HEK293T (cell line): ENCODE results near the gene CTNNA3.

Experiments used
- CTCF ChIA-PET: fragments of 350-600 bp; formaldehyde crosslinking; extraction: SDS; loops from one replicate; lab custom pipeline; 2021; ENCODE audit warnings: antibody characterized with exemption, inconsistent platforms; lab: Yijun Ruan, JAX
- POLR2A ChIA-PET: fragments of 350-600 bp; formaldehyde crosslinking; extraction: SDS; loops from one replicate; lab custom pipeline; 2020; ENCODE audit warnings: antibody characterized with exemption, inconsistent platforms; lab: Yijun Ruan, JAX
- DNase-seq: peaks from one replicate; pipeline ENCODE4 v3.0.0; 2012; ENCODE audit warnings: mixed read lengths; ENCODE audit errors: extremely low spot score
- ARNT ChIP-seq: fragments of 450-650 bp; IDR thresholded peaks from 2 replicates; pipeline ENCODE4 v1.6.1; 2017; ENCODE audit warnings: mild to moderate bottlenecking
- BHLHE40 ChIP-seq: fragments of 450-650 bp; IDR thresholded peaks from 2 replicates; pipeline ENCODE4 v1.6.1; 2016; ENCODE audit warnings: mild to moderate bottlenecking, moderate library complexity, borderline replicate concordance
- CTBP1 ChIP-seq: fragments of 450-650 bp; IDR thresholded peaks from 2 replicates; pipeline ENCODE4 v1.6.1; 2016; ENCODE audit warnings: borderline replicate concordance
- ELF4 ChIP-seq: fragments of 450-650 bp; IDR thresholded peaks from 2 replicates; pipeline ENCODE4 v1.6.1; 2017; ENCODE audit warnings: antibody characterized with exemption
- FOXA1 ChIP-seq: fragments of 450-650 bp; IDR thresholded peaks from 2 replicates; pipeline ENCODE4 v1.6.1; 2016; ENCODE audit warnings: mild to moderate bottlenecking
- FOXK2 ChIP-seq: fragments of 450-650 bp; IDR thresholded peaks from 2 replicates; pipeline ENCODE4 v1.6.1; 2016; ENCODE audit warnings: mild to moderate bottlenecking
- FOXM1 ChIP-seq: fragments of 450-650 bp; IDR thresholded peaks from 2 replicates; pipeline ENCODE4 v1.6.1; 2017; ENCODE audit warnings: mild to moderate bottlenecking, borderline replicate concordance
- HDGF ChIP-seq: fragments of 450-650 bp; IDR thresholded peaks from 2 replicates; pipeline ENCODE4 v1.6.1; 2017; ENCODE audit warnings: antibody characterized with exemption, borderline replicate concordance
- L3MBTL2 ChIP-seq: fragments of 450-650 bp; conservative IDR thresholded peaks from 2 replicates; pipeline ENCODE4 v1.6.1; 2016; ENCODE audit warnings: mild to moderate bottlenecking
- LEF1 ChIP-seq: fragments of 450-650 bp; IDR thresholded peaks from 2 replicates; pipeline ENCODE4 v1.6.1; 2017; ENCODE audit warnings: mild to moderate bottlenecking, borderline replicate concordance
- NFRKB ChIP-seq: fragments of 450-650 bp; IDR thresholded peaks from 2 replicates; pipeline ENCODE4 v1.6.1; 2016; ENCODE audit warnings: mild to moderate bottlenecking, moderate library complexity
- PKNOX1 ChIP-seq: fragments of 450-650 bp; IDR thresholded peaks from 2 replicates; pipeline ENCODE4 v1.6.1; 2016
- SP1 ChIP-seq: fragments of 450-650 bp; IDR thresholded peaks from 2 replicates; pipeline ENCODE4 v1.6.1; 2017
- SUZ12 ChIP-seq: fragments of 450-650 bp; IDR thresholded peaks from 2 replicates; pipeline ENCODE4 v1.6.1; 2016; ENCODE audit warnings: mild to moderate bottlenecking
- TARDBP ChIP-seq: fragments of 450-650 bp; IDR thresholded peaks from 2 replicates; pipeline ENCODE4 v1.6.1; 2016
- ZNF384 ChIP-seq: fragments of 450-650 bp; IDR thresholded peaks from 2 replicates; pipeline ENCODE4 v1.6.1; 2016

The CTNNA3 gene

DNA sequence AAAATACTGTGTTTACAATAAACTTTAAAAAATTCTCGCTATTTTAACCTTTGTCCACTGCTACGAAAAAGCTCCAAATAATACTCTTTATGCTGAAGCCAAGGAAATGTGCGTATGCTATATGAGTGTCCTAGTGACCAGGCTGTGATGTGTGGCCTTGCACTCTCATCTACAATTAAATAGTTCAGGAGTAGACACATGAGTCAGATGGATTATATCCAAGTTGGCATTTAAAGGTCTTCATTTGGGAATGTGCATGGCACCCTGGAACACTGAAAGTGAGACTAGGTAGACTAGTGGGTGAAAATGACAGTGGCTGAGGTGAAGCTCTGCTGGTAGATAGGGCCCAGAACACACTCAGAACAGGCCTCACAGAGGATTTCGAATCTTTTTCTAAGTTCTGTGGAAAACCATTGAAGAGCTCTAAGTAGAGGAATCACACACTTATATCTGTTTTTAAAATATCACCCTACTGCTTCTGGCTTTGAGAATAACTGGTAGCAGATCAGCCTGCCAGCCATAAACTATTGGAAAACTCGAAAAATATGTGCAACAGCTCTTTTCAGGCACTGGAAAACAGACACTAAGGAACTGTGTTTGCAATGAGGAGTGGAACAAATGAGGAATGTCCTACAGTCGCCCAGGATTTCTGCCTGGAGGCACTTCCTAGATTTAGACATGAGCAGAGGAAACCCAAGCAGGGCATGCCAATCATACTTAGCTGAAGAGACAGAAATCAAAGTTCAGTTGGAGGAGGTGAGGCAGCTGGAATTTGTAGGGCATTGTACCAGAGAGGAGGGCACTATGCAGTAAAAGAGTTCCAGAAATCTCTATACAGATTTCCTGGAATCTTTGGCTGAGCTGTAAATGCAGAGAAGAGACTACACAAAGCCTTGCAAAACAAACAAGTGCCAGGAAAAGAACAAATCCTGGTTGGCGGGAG lies 1374.0 kb downstream of the CTNNA3 start:
- ChIA-PET CTCF (interaction anchor here (0.6 kb wide), 1 partner anchor 13 kb away, joined by 4 read pairs; no protein-coding TSS in a partner anchor), POLR2A (no interaction called here)
- DNase-seq: no peak

DNA sequence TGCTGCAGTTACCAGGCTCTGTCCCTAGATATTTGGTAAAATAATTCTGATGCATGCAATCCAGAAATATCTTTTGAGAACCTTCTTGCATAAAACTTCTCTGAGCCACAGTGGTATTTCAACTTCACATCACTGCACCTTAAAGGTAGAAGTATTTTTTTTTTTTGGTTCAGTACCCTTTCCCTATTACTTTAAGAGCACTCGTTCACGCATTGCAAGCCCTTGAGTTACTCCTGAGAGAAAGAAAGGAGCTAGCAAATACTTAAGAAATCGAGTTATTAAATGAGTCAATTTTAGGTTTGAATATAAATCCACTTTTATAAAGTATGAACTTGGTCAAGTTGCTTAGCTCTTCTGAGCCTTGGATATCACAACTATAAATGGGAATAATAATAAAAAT lies 1377.2 kb downstream of the CTNNA3 start:
- no peak for TF ChIP-seq SP1
- TF ChIP-seq BHLHE40: no peak
- TF ChIP-seq FOXA1: no peak
- no peak for TF ChIP-seq NFRKB
- TF ChIP-seq FOXK2: no peak
- TF ChIP-seq SUZ12: no peak
- TF ChIP-seq LEF1: no peak
- TF ChIP-seq ZNF384: no peak
- POLR2A ChIA-PET: no interaction called here
- no peak for DNase-seq
- CTCF ChIA-PET: no interaction called here

More for the DNA sequence above, 1374.0 kb downstream of the CTNNA3 start:
- TF ChIP-seq ARNT (no peak), LEF1 (no peak), NFRKB (no peak), BHLHE40 (no peak), HDGF (no peak), L3MBTL2 (no peak), SUZ12 (no peak), SP1 (no peak), FOXK2 (no peak), CTBP1 (no peak), PKNOX1 (no peak), ELF4 (no peak), TARDBP (no peak), FOXA1 (no peak)

- ChIA-PET POLR2A (no interaction called here), CTCF (no interaction called here)
- DNase-seq: no peak
- TF ChIP-seq FOXK2 (no peak), PKNOX1 (no peak), SUZ12 (no peak), TARDBP (no peak), FOXA1 (no peak), LEF1 (no peak), ARNT (no peak), ZNF384 (no peak), ELF4 (no peak), FOXM1 (no peak)
These were observed 1388.2 kb downstream of the CTNNA3 start for GRCh38 chr10:66307826-66308225.

DNA sequence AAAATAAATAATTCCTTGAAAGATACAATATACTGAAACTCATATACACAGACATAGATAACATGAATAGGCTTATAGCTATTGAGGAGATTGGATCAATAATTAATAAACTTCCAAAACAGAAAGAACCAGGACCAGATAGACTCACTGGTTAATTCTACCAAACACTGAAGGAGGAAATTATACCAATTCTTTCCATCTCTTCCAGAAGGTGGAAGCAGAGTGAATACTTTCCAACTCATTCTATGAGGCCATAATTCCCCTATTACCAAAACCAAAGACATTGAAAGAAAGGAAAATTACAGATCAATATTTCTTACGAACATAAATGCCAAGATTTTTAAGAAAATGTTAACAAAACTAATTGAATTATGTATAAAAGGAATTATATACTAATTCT lies 1394.9 kb downstream of the CTNNA3 start:
- POLR2A ChIA-PET: no interaction called here
- CTCF ChIA-PET: no interaction called here
- no peak for DNase-seq
- TF ChIP-seq LEF1: no peak
- TF ChIP-seq CTBP1: no peak
- no peak for TF ChIP-seq ZNF384
- TF ChIP-seq TARDBP: no peak
- TF ChIP-seq HDGF: no peak
- no peak for TF ChIP-seq FOXA1
- no peak for TF ChIP-seq BHLHE40

DNA sequence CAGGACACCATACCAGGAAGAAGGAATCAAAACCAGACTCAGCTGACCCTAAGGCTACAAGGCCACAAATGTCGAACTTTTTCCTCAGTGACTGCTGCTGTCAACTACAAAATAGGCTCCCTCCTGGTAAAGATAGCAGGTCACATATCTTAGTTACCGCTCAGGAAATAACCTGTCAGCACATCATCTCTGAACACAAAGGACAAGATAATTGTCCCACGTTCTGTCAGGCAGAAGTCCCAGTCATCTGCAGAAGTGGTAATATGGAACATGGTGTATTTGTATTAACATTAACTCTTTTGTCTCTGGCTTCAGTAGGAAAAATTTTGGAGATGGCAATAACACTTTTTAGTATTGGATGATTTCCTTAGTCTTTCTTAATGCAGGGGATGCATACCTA lies 1400.4 kb downstream of the CTNNA3 start:
- ChIA-PET POLR2A (no interaction called here), CTCF (no interaction called here)
- DNase-seq: no peak
- no peak for TF ChIP-seq ARNT
- no peak for TF ChIP-seq SUZ12

DNA sequence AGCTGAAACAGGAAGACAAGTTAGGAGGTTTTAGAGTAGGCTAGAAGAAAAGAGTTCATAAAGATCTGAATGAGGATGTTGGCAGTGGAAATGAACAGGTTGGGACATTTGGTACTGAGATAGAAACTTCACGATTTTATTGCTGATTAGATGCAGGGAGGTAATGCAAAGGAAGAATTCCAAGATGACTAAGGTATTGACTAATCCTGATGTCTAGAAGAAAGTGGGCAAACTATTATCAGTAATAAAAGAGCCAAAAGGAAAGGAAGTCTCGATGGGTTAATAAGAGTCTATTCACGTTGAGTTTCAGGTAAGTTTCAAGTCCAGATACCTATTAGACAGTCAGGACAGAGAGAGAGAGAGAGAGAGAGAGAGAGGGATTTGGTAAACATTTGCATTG lies 1401.5 kb downstream of the CTNNA3 start:
- no peak for DNase-seq
- no peak for TF ChIP-seq CTBP1
- no peak for TF ChIP-seq FOXK2
- TF ChIP-seq FOXM1: no peak
- TF ChIP-seq PKNOX1: no peak
- no peak for TF ChIP-seq BHLHE40
- no peak for TF ChIP-seq SP1
- TF ChIP-seq HDGF: no peak
- no peak for TF ChIP-seq SUZ12
- TF ChIP-seq NFRKB: no peak
- no peak for TF ChIP-seq ELF4
- no peak for TF ChIP-seq ZNF384
- no peak for TF ChIP-seq L3MBTL2
- TF ChIP-seq TARDBP: no peak
- CTCF ChIA-PET: no interaction called here
- POLR2A ChIA-PET: no interaction called here

GRCh38 chr10:66292922-66293321 lies 1403.1 kb downstream of the CTNNA3 start:
- no peak for TF ChIP-seq FOXA1
- TF ChIP-seq BHLHE40: no peak
- TF ChIP-seq LEF1: no peak
- TF ChIP-seq PKNOX1: no peak
- TF ChIP-seq NFRKB: no peak
- no peak for TF ChIP-seq ARNT
- TF ChIP-seq FOXK2: no peak
- no peak for TF ChIP-seq SUZ12
- TF ChIP-seq ZNF384: no peak
- CTCF ChIA-PET: no interaction called here
- no peak for DNase-seq
- POLR2A ChIA-PET: no interaction called here
